ENCODE results near the gene CHRM2. TPM values are rescaled to one million over a fixed set of nuclear protein-coding genes. Genes with fewer than 3 reads are reported as not detected.

CHRM2 gene
- total and polyA plus RNA-seq, 2 of the 4 experiments (the other 2 are of a cell fraction), result 79.3 to 184 TPM

DNA sequence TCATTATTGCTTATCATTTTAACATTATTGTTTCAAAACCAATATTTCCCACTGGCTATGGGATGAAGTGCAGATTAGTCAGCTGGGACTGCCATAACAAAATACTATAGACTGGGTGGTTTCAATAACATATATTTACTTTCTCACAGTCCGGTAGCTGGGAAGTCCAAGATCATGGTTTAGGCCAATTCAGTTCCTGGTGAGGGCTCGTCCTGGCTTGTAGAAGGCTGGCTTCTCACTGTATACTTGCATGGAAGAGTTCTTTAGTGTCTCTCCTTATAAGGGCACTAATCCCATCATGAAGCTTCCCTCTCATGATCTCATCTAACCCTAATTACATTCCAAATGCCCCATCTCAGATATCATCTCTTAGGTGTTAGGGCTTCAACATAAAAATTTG, 101.3 kb downstream of the CHRM2 start:
- H3K9me1 ChIP-seq (ENCODE audit: insufficient read depth, low read length), result peaks cover 4% of the 10 kb centered on the region; the same call in 1 of the 2 replicates
- intact Hi-C loops (cut with micrococcal nuclease) (loop anchor here (10.0 kb wide), 1 partner anchor 625 kb away; no protein-coding TSS in a partner anchor), dilution Hi-C loops (cut with HindIII; ENCODE audit: low sequenced_read_pairs, unreplicated experiment) (no loop called here), in situ Hi-C loops (cut with MboI; ENCODE audit: low sequenced_read_pairs) (no loop called here)
- no peak overlapping the region for H2AK9ac ChIP-seq (replicated peaks; ENCODE audit: low read depth, low read length, poor library complexity)
- H2AFZ ChIP-seq (replicated peaks; ENCODE audit: low read length, poor library complexity), result no peak overlapping the region
- WGBS, 2 experiments (ENCODE audit: extremely low coverage in 2 of 2, insufficient read length in 1 of 2), result no CpG with 5 or more reads among the region's 2 CpGs
- ChIA-PET POLR2A (ENCODE audit: unreplicated experiment) (no interaction called here), CTCF (interaction anchor here (0.5 to 1.1 kb wide), 2 partner anchors 12 to 1320 kb away, joined by 3 read pairs; no protein-coding TSS in a partner anchor)
- no peak overlapping the region for H2AK5ac ChIP-seq (ENCODE audit: low read depth, low read length)
- H2BK15ac ChIP-seq (ENCODE audit: low read depth, low read length), result no peak overlapping the region
- no peaks in the 10 kb centered on the region for H3K9me3 ChIP-seq (ENCODE audit: control insufficient read depth, insufficient read depth, low read length)
- peaks cover 2% of the 10 kb centered on the region for H3K36me3 ChIP-seq (ENCODE audit: control insufficient read depth, insufficient read depth, low read length)
- peaks cover 10% of the 10 kb centered on the region for H3K4me1 ChIP-seq (ENCODE audit: control insufficient read depth, insufficient read depth, low read length)
- H3K14ac ChIP-seq (replicated peaks; ENCODE audit: low read depth, low read length), result no peak overlapping the region; the same call in 1 of the 2 replicates
- H3K23ac ChIP-seq (ENCODE audit: low read depth, low read length), result no peak overlapping the region
- BruUV-seq (replicated peaks), result no TSS peak
- TF ChIP-seq, protein P1, sequence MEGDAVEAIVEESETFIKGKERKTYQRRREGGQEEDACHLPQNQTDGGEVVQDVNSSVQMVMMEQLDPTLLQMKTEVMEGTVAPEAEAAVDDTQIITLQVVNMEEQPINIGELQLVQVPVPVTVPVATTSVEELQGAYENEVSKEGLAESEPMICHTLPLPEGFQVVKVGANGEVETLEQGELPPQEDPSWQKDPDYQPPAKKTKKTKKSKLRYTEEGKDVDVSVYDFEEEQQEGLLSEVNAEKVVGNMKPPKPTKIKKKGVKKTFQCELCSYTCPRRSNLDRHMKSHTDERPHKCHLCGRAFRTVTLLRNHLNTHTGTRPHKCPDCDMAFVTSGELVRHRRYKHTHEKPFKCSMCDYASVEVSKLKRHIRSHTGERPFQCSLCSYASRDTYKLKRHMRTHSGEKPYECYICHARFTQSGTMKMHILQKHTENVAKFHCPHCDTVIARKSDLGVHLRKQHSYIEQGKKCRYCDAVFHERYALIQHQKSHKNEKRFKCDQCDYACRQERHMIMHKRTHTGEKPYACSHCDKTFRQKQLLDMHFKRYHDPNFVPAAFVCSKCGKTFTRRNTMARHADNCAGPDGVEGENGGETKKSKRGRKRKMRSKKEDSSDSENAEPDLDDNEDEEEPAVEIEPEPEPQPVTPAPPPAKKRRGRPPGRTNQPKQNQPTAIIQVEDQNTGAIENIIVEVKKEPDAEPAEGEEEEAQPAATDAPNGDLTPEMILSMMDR (conservative IDR thresholded peaks at IDR 0.05; ENCODE audit: low read depth, low read length), result no peak
- TF ChIP-seq RFX5 (IDR thresholded peaks at IDR 0.05; ENCODE audit: low read depth, low read length) (no peak), MAFK (IDR thresholded peaks at IDR 0.05; ENCODE audit: low read depth, low read length) (no peak), RCOR1 (IDR thresholded peaks at IDR 0.05; ENCODE audit: insufficient replicate concordance, low read length) (no peak)
- 0 out of 2 replicates have a peak overlapping the region, but pooled peaks have one; percentile 12 for H2BK120ac ChIP-seq (ENCODE audit: low read depth, low read length)
- peak overlapping the region; percentile 10; the same call in 1 of the 2 replicates for H3K27ac ChIP-seq (ENCODE audit: insufficient read depth, low read length)
- ATAC-seq (ENCODE audit: low read depth) (peak; percentile 35), DNase-seq (peak; percentile 31)
- peaks cover 18 to 37% of the 10 kb centered on the region in 2 experiments for H3K79me1 ChIP-seq (ENCODE audit: low read depth in 1 of 2, low read length in 2 of 2)
- H3K4me2 ChIP-seq (ENCODE audit: low read depth, low read length), result peak overlapping the region; percentile 7; the same call in 1 of the 2 replicates
- H3K9ac ChIP-seq (ENCODE audit: low read depth, low read length), result no peak overlapping the region
- no peaks in the 10 kb centered on the region; the same call in 1 of the 2 replicates for H4K20me1 ChIP-seq (ENCODE audit: insufficient read depth, low read length)
- peak overlapping the region in 1 of 2 experiments; percentile 75; a peak in 1 of 4 replicates for H4K8ac ChIP-seq (ENCODE audit: low read depth in 2 of 2, low read length in 2 of 2)
- peak overlapping the region; percentile 67; the same call in 1 of the 2 replicates for H4K5ac ChIP-seq (ENCODE audit: low read depth, low read length)
- H3K4ac ChIP-seq (ENCODE audit: low read depth, low read length), result peak overlapping the region; percentile 30
- H3K27me3 ChIP-seq (ENCODE audit: control insufficient read depth, insufficient read depth, low read length), result no peaks in the 10 kb centered on the region
- peak overlapping the region; percentile 79; the same call in 1 of the 2 replicates for H3K18ac ChIP-seq (ENCODE audit: low read depth, low read length)
- 0 out of 2 replicates have a peak overlapping the region, but pooled peaks have one; percentile 6 for H2BK20ac ChIP-seq (ENCODE audit: low read depth, low read length)
- peak overlapping the region; percentile 12; the same call in 1 of the 2 replicates for H4K91ac ChIP-seq (ENCODE audit: insufficient read depth, low read depth, low read length)
- H3K56ac ChIP-seq (ENCODE audit: extremely low read depth, insufficient read depth, low read length), result no peak overlapping the region
- no peak overlapping the region for H3K4me3 ChIP-seq (ENCODE audit: insufficient read depth, low read depth, low read length)
- peak overlapping the region; percentile 52 for H2BK5ac ChIP-seq (ENCODE audit: low read depth, low read length, poor library complexity, severe bottlenecking)
